DMS153 (cell line): Measurements from ENCODE around the gene TGFBI.

Experiments used
- DNase-seq: peaks from one replicate; lab custom pipeline; 2025; lab: John Stamatoyannopoulos, UW

The TGFBI gene

DNA sequence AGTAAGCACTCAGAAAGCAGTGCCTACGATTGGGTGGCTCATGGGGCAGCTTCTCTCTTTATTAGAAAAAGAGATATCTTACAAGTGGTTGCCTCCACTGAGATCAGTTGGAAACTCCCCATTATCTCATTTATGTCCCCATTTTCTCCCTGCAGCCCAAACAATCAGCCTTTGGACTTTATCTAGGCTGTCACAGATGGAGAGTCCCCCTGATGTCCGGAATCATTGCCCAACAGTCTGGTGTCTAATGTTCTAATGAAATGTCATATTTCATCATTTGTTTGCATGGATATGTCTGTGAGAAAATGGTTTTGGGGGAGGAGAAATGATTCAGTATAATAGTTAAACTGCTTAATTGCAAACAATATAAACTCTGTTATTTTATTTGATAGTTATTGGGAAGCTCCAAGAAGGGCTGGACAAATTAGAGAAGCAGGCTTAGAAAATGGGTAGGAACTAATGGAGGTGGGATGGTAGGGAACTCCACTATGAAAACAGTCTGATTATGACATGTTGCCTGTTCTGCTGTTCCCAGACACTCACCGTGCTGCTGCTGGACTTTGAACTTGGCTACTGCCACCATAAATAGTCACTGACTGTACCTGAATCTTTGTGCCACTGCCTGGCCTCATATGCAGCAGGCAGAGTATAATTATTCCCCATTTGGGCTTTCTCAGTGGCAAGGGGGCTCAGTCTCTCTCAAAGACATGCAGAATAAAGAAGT is 65.6 kb downstream of the TGFBI start:
- DNase-seq: no peak

DNA sequence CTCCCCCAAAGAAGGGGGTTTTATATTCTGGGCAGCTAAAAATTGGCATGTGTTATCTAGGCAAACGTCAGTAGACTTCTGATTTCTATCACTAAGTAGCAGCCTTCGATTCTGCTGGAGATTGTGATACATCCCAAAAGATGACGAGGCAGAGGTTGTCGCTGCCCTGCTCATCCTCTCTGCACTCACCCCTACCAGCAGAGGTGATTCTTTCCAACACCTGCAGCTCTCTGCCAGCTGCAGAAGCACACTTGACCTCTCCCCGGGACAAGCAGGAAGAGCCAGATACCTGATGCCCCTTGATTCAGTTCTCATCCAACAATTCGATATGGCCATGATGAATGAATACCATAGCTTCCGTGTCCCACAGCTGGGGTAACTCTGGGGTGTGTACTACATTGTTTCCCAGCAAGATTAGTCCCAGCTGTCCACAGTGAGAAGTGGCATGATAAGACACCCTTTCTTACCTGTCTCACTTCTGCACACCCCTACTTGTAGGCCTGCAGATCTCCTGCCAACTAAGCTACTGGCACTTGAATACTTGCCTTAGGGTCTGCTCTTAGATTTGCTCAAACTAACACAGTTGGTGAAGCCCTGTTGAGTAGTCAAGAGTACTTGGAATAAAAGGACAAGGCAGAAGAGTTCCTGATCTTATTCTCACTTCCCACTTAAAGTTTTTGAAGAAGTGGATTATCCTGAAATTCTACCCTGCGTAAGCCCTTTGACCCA is 66.3 kb downstream of the TGFBI start:
- no peak for DNase-seq

DNA sequence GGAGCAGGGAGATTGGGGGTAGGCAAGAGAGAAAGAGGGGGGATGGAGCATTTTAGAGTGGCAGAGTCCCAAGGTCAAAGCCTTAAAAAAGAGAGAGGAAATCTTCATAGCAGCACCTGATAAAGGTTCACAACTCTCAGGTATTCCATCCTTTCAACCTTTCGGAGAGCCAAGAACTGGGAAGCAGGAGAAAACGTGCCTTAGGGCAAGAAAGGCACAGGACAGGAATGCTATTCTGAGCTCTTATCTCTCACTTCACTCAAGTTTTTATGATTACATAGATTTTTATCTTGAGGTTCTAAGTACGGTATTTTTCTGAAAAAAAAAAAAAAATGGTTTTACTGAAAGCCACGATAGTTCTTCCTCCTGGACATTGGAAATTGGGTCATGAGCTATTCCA is 69.4 kb downstream of the TGFBI start:
- no peak for DNase-seq

DNA sequence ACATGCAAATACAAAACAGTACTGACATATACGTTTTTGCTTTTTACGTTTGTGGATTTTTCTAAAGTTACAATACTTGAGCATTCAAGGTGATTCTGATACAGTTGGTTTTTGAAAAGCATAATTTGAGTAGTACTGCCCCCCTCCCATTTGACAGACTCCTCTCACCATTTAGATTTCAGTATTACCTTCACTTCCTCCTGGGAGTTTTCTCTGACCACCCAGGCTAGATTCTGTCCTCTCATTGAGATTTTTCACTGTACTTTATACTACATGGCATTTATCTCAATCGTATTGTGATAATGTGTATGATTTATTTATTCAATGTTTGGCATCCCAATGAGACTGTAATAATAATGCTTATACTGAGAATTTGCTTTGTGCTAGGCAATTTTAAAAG is 71.1 kb downstream of the TGFBI start:
- no peak for DNase-seq

DNA sequence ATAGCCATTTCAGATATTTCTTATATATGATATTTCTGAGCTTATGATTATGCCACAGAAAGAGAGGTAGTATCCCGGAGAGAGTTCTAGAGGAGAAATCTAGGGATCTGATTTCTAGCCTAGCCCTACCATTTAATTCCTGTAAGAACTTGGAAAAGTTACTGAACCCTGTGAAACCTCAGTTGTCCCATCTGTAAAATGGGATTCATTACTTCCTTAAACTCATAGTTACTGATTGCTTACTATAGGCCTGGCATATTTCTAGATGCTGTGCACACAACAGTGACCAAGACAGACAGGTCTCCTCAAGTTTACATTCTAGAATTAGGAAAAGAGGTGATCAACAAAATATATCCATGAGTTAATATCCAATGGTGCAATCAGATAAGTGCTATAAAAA is 73.1 kb downstream of the TGFBI start:
- no peak for DNase-seq

DNA sequence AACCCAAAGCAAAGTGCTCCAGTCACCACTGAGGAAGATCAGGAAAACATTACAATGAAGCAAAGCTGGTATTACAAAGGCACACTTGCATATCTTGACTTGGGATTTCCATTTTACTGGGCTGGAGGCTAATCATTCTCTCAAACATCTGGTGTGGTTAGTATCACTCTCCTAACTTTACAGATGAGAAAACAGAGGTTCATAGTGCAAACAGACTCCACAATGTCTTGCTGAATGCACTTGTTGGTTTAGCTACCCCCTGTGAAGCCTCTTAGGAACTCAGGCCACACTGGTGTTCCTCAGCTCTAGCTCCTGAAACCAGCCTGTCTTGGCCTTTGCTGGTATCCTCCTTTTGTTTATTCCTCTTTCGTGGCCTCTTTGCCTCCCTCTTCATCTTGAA is 74.3 kb downstream of the TGFBI start:
- DNase-seq: no peak

DNA sequence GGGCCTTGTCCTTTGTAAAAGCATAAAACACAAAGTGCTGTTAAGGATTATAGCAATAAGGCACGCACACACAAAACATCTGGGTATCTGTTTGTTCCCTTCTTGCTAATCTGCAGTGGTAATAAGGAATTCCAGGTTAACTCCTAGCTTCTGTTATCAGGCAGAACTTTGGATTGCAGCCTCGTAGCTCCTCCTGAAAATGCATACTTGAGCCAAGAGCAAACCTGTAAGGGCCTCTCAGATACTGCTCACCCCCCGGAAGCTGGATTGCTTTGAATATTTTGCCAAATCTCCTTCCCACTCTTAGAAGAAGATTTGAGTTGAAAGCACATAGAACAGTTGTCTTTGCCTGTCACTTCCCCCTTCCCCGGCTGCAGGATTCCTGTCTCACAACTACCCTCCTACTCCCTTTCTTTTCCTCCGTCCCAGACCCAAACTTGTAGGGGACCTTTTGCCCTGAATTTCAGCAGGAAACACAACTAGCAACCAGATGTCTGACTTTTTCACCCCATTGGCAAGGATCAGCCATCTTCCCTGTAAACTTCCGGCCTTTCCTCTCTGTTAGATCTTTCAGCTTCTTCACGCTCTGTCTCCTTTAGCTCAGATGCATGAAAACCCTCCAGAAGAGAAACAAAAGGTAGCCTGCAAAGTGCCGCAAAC is 75.6 kb downstream of the TGFBI start:
- no peak for DNase-seq

DNA sequence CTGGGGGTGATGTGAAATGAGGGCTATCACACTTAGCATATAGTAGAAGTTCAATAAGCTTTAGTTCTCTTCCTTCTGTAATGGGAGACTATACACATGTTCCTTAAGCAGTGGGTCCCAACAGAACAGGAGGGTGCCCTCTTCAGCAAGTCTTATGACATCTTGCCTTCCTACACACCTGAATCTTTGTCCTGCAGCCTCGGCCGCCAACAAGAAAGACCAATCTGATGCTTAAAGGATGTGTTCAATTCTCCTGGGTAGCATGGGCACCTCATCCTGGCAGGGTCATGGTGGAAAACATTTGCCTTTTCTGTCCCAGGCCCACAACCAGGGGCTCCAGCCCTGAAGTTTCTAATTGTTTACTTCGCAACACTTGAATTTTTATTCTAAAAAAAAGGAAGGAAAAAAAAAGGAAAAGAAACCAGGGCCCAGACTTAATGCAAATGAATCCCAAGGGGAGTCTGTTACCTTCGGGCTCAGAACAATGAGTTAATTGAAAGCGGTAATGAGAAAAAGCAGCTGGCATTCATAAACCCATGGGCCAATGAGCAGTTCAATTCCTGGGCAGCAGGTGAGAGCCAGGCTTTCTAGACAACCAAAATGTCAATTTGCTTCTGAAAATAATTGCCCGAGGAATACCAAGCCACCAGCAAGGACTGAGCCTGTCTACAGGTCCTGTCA is 77.7 kb downstream of the TGFBI start:
- DNase-seq: no peak

DNA sequence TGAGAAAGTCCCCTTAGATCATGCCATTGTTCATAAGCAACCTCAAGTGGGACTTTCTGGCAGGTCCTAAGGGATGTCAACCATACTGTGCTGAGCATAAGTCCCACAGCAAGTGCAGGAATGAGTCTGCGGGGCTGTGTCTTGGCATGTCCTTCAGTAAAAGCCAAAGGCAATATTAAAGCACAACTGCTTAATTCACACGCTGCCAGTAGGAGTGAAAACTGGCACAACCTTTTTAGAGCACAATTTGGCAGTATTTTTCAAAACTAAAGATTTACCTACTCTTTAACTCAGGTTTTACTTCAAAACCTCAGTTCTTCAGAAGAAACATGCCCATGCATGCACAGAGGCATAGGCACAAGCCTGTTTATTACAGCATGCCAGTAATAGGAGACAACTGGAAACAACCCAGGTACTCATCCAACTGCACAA is 79.4 kb downstream of the TGFBI start:
- DNase-seq: no peak

DNA sequence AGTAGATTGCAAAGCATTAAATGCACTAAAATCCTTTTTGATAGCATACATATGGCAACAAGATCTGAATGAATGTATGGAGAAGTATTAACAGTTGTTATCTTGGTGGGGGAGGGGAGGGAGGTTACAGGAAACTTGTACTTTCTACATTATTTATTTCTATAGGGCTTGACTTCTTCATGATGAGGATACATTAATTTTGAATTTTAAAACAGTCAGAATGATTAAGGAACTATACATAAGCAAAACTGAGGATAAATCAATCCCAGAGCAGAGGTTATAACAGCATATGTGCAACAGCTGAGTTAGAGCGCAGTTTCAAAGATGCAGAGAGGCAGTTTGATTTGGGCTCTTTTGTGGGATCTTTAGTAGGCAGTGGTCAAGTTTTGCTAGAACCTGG is 80.0 kb downstream of the TGFBI start:
- DNase-seq: no peak

DNA sequence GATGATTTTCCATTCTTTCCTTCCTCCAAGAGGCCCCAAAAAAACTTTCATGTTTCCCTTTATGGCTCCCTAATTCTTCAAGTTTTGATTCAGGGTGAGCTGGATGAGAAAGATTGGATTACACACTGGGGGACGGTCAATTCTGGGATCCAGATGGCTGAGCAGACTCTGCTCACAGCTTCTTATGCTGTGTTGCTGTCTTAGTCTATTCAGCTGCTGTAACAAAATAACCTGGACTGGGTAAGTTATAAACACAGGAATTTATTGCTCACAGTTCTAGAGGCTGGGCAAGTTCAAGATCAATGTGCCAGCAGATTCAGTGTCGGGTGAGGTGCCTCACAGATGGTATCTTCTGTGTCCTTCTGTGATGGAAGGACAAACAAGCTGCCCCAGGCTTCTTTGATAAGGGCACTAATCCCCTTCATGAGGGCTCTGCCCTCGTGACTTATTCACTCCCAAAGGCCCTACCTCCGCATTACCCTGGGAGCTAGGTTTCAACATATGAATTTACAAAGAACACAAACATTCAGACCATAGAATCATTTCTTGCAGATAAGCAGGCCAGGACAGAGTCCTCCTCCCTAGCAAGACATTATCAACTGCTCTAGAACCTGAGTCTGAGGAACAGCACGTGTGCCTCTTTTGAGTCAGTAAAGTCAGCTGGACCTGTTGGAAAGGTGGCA is 80.8 kb downstream of the TGFBI start:
- DNase-seq: no peak
